ENCODE results near the gene DEFB121. TPM values are rescaled to one million over a fixed set of nuclear protein-coding genes. Genes with fewer than 3 reads are reported as not detected.
A peak's percentile ranks its signal among the peaks of the same experiment; 100 is the strongest.

DEFB121 gene
- not detected for total RNA-seq
- not detected for polyA plus RNA-seq

DNA sequence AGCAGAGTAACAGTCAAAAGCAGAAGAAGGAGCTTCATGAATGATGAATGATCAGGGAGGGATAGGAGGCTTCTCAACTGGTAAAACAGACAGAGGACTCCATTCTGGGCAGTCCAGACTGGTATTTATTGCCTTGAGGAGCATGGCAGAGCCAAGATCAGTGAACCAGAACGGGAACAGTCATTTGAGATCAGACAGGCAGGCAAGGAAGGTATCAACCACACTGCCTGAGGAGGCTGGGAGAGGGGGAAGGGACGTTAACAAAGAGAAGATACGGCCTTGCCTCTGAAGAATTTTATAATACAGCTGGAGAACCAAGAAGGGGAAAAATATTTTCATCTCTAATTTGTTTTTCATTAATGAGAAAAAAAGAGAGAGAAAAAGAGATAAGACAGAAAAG lies at the start of gene DEFB121:
Gene DEFB121 (minus strand): TSS at position 101 of the 400 bp plus-strand sequence. CDS start 63 bp downstream, at position 38.
- H3K36me3 ChIP-seq (ENCODE audit: insufficient read depth, low read length) = no peaks in the 10 kb centered on the region
- Mint-ChIP-seq H3K4me1 (no peaks in the 10 kb centered on the region), H3K36me3 (no peaks in the 10 kb centered on the region), H3K4me3 (no peak within 1 kb of the TSS), H3K9me3 (peaks cover 0 to 6% (median 0%) of the 10 kb centered on the region in 8 donors), H3K27ac (peak within 1 kb of the TSS in 1 of 7 donors; percentile 1), H3K27me3 (peaks cover 4 to 8% of the 10 kb centered on the region in 2 donors)
- H3K4me1 ChIP-seq (ENCODE audit: insufficient read depth, low read length) = no peaks in the 10 kb centered on the region
- ChIA-PET POLR2A (ENCODE audit: partially characterized antibody) (no interaction called here), CTCF (ENCODE audit: partially characterized antibody) (no interaction called here)
- no peaks in the 10 kb centered on the region for H3K9me3 ChIP-seq (ENCODE audit: control insufficient read depth in 1 of 2, low read length in 2 of 2)
- H3K27me3 ChIP-seq (ENCODE audit: insufficient read depth, low read length) = no peaks in the 10 kb centered on the region
- DNase-seq = no peak
- intact Hi-C loops (cut with micrococcal nuclease) = no loop called here
- H3K27ac ChIP-seq (ENCODE audit: low read depth, low read length) = no peak within 1 kb of the TSS
- H3K4me3 ChIP-seq (ENCODE audit: low read length in 2 of 2) = no peak within 1 kb of the TSS

- Mint-ChIP-seq H3K27ac (no peak overlapping the region), H3K27me3 (peaks cover 9% of the 10 kb centered on the region in 2 donors), H3K9me3 (no peaks in the 10 kb centered on the region), H3K4me1 (no peaks in the 10 kb centered on the region), H3K36me3 (no peaks in the 10 kb centered on the region), H3K4me3 (no peak overlapping the region)
- H3K27me3 ChIP-seq (ENCODE audit: insufficient read depth, low read length) = no peaks in the 10 kb centered on the region
- H3K4me3 ChIP-seq (ENCODE audit: low read length in 2 of 2) = no peak overlapping the region
- H3K27ac ChIP-seq (ENCODE audit: low read depth, low read length) = no peak overlapping the region
- DNase-seq = no peak
- ChIA-PET CTCF (ENCODE audit: partially characterized antibody) (interaction anchor here (0.6 kb wide), 1 partner anchor 103 kb away, joined by 3 read pairs; no protein-coding TSS in a partner anchor), POLR2A (ENCODE audit: partially characterized antibody) (no interaction called here)
- no peaks in the 10 kb centered on the region for H3K36me3 ChIP-seq (ENCODE audit: insufficient read depth, low read length)
- H3K9me3 ChIP-seq (ENCODE audit: control insufficient read depth in 1 of 2, low read length in 2 of 2) = no peaks in the 10 kb centered on the region
- H3K4me1 ChIP-seq (ENCODE audit: insufficient read depth, low read length) = no peaks in the 10 kb centered on the region
- intact Hi-C loops (cut with micrococcal nuclease) = no loop called here
Measured at GRCh38 chr20:31454361-31454760, 48.3 kb upstream of the DEFB121 start.

GRCh38 chr20:31452575-31452974 lies 46.6 kb upstream of the DEFB121 start:
- Histone ChIP-seq H3K27ac (ENCODE audit: low read depth, low read length) (no peak overlapping the region), H3K9me3 (ENCODE audit: control insufficient read depth in 1 of 2, low read length in 2 of 2) (no peaks in the 10 kb centered on the region), H3K27me3 (ENCODE audit: insufficient read depth, low read length) (no peaks in the 10 kb centered on the region), H3K4me1 (ENCODE audit: insufficient read depth, low read length) (no peaks in the 10 kb centered on the region), H3K4me3 (ENCODE audit: low read length in 2 of 2) (no peak overlapping the region), H3K36me3 (ENCODE audit: insufficient read depth, low read length) (no peaks in the 10 kb centered on the region)
- H3K4me1 Mint-ChIP-seq = no peaks in the 10 kb centered on the region
- H3K27ac Mint-ChIP-seq = no peak overlapping the region
- DNase-seq = no peak
- POLR2A ChIA-PET (ENCODE audit: partially characterized antibody) = no interaction called here
- intact Hi-C loops (cut with micrococcal nuclease) = no loop called here
- H3K36me3 Mint-ChIP-seq = no peaks in the 10 kb centered on the region
- CTCF ChIA-PET (ENCODE audit: partially characterized antibody) = no interaction called here
- H3K4me3 Mint-ChIP-seq = no peak overlapping the region
- H3K9me3 Mint-ChIP-seq = no peaks in the 10 kb centered on the region
- H3K27me3 Mint-ChIP-seq = peaks cover 6 to 9% of the 10 kb centered on the region in 2 donors

DNA sequence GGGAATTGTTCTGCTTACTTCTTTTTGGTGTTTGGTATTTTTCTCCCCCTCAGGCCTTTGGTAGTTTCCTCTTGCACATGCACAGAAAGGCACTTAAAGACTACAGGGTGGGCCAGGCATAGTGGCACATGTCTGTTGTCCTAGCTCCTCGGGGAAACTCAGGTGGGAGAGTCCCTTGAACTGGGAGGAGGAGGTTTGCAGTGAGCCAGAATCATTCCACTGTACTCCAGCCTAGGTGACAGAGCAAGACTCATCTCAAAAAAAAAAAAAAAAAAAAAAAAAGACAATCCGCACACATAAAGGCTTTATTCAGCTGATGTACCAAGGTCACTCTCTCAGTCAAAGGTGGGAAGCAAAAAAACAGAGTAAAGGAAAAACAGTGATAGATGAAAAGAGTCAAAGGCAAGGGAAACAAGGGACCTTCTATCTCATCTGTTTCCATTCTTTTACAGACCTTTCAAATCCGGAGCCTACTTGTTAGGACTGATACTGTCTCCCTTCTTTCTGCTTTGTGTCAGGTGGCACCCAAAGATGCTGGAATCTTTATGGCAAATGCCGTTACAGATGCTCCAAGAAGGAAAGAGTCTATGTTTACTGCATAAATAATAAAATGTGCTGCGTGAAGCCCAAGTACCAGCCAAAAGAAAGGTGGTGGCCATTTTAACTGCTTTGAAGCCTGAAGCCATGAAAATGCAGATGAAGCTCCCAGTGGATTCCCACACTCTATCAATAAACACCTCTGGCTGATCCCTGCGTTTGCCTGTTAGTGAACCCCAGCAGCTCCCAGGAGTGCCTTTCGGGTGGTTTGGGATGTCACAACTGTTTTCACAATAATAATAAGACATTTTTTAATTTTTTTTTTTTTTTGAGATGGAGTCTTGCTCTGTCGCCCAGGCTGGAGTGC lies 43.7 kb upstream of the DEFB121 start:
- peaks cover 5 to 7% of the 10 kb centered on the region in 2 donors for H3K27me3 Mint-ChIP-seq
- H3K36me3 Mint-ChIP-seq = no peaks in the 10 kb centered on the region
- no peaks in the 10 kb centered on the region for H3K36me3 ChIP-seq (ENCODE audit: insufficient read depth, low read length)
- no peak overlapping the region for H3K4me3 Mint-ChIP-seq
- ChIA-PET CTCF (ENCODE audit: partially characterized antibody) (interaction anchor here (1.4 to 2.9 kb wide), 2 partner anchors 10 to 53 kb away, joined by 4 to 11 read pairs; no protein-coding TSS in a partner anchor), POLR2A (ENCODE audit: partially characterized antibody) (no interaction called here)
- DNase-seq = no peak
- H3K9me3 Mint-ChIP-seq = no peaks in the 10 kb centered on the region
- no peak overlapping the region for H3K27ac Mint-ChIP-seq
- no peak overlapping the region for H3K4me3 ChIP-seq (ENCODE audit: low read length in 2 of 2)
- no peak overlapping the region for H3K27ac ChIP-seq (ENCODE audit: low read depth, low read length)
- H3K4me1 Mint-ChIP-seq = no peaks in the 10 kb centered on the region
- intact Hi-C loops (cut with micrococcal nuclease) = no loop called here
- no peaks in the 10 kb centered on the region for H3K4me1 ChIP-seq (ENCODE audit: insufficient read depth, low read length)
- H3K27me3 ChIP-seq (ENCODE audit: insufficient read depth, low read length) = no peaks in the 10 kb centered on the region
- no peaks in the 10 kb centered on the region for H3K9me3 ChIP-seq (ENCODE audit: control insufficient read depth in 1 of 2, low read length in 2 of 2)

DNA sequence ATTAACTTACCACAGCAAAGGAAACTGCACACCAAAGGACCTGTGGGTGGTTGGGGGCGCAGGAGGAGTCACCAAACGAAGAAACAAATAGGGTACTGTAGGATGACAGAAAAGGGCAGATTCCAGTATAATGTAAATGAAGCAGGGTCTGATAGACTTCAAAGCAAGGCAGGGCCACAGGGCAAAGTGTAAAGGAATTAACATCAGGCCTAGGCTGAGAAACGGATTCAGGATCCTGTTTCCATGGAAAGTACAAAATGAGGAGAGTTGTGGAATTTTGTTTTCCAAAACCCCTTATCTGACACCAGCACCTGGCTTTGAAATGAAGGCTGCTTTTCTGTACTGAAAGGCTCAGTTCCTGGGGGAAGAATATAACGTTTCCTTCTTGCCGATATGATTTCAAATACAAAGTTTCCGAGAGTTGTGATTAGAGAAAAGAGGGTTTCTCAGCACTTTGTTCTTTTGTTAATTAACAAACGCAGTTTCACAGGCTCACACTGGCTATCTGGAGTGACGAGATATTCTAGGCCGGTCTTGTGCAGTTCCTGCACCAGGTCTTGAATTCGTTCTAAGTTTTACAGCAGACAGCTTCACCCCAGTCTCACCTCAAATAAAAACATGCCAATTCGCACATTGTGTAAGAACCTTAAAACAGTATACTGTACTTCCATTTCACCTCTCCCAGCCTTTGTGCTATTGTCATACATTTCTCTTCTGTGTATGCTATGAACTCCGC lies 40.2 kb upstream of the DEFB121 start:
- H3K4me1 Mint-ChIP-seq = no peaks in the 10 kb centered on the region
- H3K4me3 Mint-ChIP-seq = no peak overlapping the region
- ChIA-PET CTCF (ENCODE audit: partially characterized antibody) (no interaction called here), POLR2A (ENCODE audit: partially characterized antibody) (no interaction called here)
- Histone ChIP-seq H3K36me3 (ENCODE audit: insufficient read depth, low read length) (no peaks in the 10 kb centered on the region), H3K9me3 (ENCODE audit: control insufficient read depth in 1 of 2, low read length in 2 of 2) (no peaks in the 10 kb centered on the region), H3K27me3 (ENCODE audit: insufficient read depth, low read length) (no peaks in the 10 kb centered on the region), H3K27ac (ENCODE audit: low read depth, low read length) (no peak overlapping the region), H3K4me1 (ENCODE audit: insufficient read depth, low read length) (no peaks in the 10 kb centered on the region), H3K4me3 (ENCODE audit: low read length in 2 of 2) (no peak overlapping the region)
- no peaks in the 10 kb centered on the region for H3K9me3 Mint-ChIP-seq
- H3K27ac Mint-ChIP-seq = no peak overlapping the region
- H3K27me3 Mint-ChIP-seq = peaks cover 4% of the 10 kb centered on the region in 2 donors
- intact Hi-C loops (cut with micrococcal nuclease) = no loop called here
- no peaks in the 10 kb centered on the region for H3K36me3 Mint-ChIP-seq
- no peak for DNase-seq

DNA sequence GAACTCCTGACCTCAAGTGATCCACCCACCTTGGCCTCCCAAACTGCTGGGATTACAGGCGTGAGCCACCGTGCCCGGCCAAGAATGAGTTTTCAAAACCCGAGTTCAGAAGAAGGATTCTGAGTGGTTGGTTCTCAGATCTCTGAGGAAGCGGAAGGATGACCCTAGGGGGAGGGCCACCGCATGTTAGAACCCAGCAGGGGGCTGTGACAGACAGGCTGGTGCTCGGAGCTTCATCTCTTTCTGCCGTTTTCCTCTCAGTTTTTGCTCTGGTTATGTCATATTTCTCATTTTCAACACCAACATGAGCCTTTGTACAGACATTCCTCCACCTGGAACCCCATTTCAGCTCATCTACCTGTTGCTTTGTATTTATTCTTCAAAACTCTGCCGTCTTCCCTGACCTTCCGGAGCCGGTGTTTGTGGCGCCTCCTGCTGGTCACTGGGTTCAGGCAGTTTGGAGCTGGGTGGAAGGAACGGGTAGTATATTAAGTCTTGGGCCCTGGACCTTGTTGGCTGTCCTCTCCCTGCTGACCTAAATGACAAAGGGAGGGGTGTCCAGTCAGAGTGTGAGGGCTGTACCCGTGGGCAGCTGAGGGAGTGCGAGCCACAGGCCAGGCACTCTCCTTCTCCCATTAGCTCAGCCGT lies 34.1 kb upstream of the DEFB121 start, which contains the start of gene DEFB123:
Gene DEFB123 (plus strand): TSS at position 621 of the 648 bp plus-strand sequence. CDS start 67 bp downstream, outside the sequence.
- Mint-ChIP-seq H3K27me3 (peaks cover 6 to 13% of the 10 kb centered on the region in 2 donors), H3K9me3 (no peaks in the 10 kb centered on the region), H3K4me1 (no peaks in the 10 kb centered on the region), H3K27ac (no peak within 1 kb of the TSS), H3K36me3 (no peaks in the 10 kb centered on the region), H3K4me3 (no peak within 1 kb of the TSS)
- intact Hi-C loops (cut with micrococcal nuclease) = no loop called here
- CTCF ChIA-PET (ENCODE audit: partially characterized antibody) = interaction anchor here (1.1 kb wide), 1 partner anchor 20 kb away, joined by 5 read pairs; no protein-coding TSS in a partner anchor
- POLR2A ChIA-PET (ENCODE audit: partially characterized antibody) = no interaction called here
- no peak for DNase-seq
- H3K27me3 ChIP-seq (ENCODE audit: insufficient read depth, low read length) = no peaks in the 10 kb centered on the region
- H3K27ac ChIP-seq (ENCODE audit: low read depth, low read length) = no peak within 1 kb of the TSS
- no peaks in the 10 kb centered on the region for H3K9me3 ChIP-seq (ENCODE audit: control insufficient read depth in 1 of 2, low read length in 2 of 2)
- no peak within 1 kb of the TSS for H3K4me3 ChIP-seq (ENCODE audit: low read length in 2 of 2)
- H3K36me3 ChIP-seq (ENCODE audit: insufficient read depth, low read length) = no peaks in the 10 kb centered on the region
- H3K4me1 ChIP-seq (ENCODE audit: insufficient read depth, low read length) = no peaks in the 10 kb centered on the region

DNA sequence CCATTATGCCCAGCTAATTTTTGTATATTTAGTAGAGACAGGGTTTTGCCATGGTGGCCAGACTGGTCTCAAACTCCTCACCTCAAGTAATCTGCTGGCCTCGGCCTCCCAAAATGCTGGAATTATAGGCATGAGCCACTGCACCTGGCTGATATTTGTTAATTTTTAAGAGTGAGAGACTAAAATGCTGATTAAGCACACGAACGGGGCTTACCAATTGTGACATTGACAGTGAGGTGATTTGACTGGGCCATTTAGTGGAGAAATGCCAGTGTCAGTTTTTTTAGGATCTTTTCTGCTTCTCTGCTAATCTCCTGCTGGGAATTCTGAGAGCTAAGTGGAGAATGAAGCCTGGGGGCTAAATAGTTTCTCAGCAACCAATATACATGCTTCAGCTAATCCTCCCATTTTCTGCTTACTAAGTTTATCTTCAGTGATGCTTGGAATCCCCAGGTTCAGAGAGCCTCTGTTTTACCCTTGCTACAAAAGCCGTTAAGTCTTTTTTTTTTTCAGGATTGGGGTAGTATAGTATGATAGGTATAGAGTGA lies 24.6 kb upstream of the DEFB121 start:
- ChIA-PET POLR2A (ENCODE audit: partially characterized antibody) (no interaction called here), CTCF (ENCODE audit: partially characterized antibody) (no interaction called here)
- Histone ChIP-seq H3K36me3 (ENCODE audit: insufficient read depth, low read length) (no peaks in the 10 kb centered on the region), H3K4me3 (ENCODE audit: low read length in 2 of 2) (no peak overlapping the region), H3K9me3 (ENCODE audit: control insufficient read depth in 1 of 2, low read length in 2 of 2) (no peaks in the 10 kb centered on the region), H3K27ac (ENCODE audit: low read depth, low read length) (no peak overlapping the region), H3K27me3 (ENCODE audit: insufficient read depth, low read length) (no peaks in the 10 kb centered on the region), H3K4me1 (ENCODE audit: insufficient read depth, low read length) (no peaks in the 10 kb centered on the region)
- intact Hi-C loops (cut with micrococcal nuclease) = no loop called here
- H3K27me3 Mint-ChIP-seq = peaks cover 17 to 19% of the 10 kb centered on the region in 2 donors
- no peaks in the 10 kb centered on the region for H3K4me1 Mint-ChIP-seq
- no peak overlapping the region for H3K27ac Mint-ChIP-seq
- H3K4me3 Mint-ChIP-seq = no peak overlapping the region
- no peak for DNase-seq
- H3K9me3 Mint-ChIP-seq = peaks cover 0 to 6% (median 0%) of the 10 kb centered on the region in 8 donors
- no peaks in the 10 kb centered on the region for H3K36me3 Mint-ChIP-seq
